GM21528 (cell line): ENCODE results near the gene ATP2B2.

Experiments
- ATAC-seq: cut with Tn5 transposase; IDR thresholded peaks from one replicate; pipeline ENCODE4 v1.9.1; 2021; ENCODE audit warnings: mild to moderate bottlenecking, moderate library complexity; ENCODE audit not compliant: unreplicated experiment, low FRiP score

The ATP2B2 gene

GRCh38 chr3:10290481-10291176, 214.8 kb downstream of the ATP2B2 start:
- no peak for ATAC-seq

GRCh38 chr3:10289787-10290355, 215.5 kb downstream of the ATP2B2 start:
- ATAC-seq = no peak

- ATAC-seq = no peak
These were observed 216.3 kb downstream of the ATP2B2 start for GRCh38 chr3:10289077-10289476.

GRCh38 chr3:10288575-10288960, 216.8 kb downstream of the ATP2B2 start:
- no peak for ATAC-seq

- no peak for ATAC-seq
These were observed 217.3 kb downstream of the ATP2B2 start for GRCh38 chr3:10287936-10288574.

GRCh38 chr3:10286596-10287295, 218.6 kb downstream of the ATP2B2 start:
- ATAC-seq = no peak

GRCh38 chr3:10286133-10286524, 219.3 kb downstream of the ATP2B2 start:
- ATAC-seq = no peak

- ATAC-seq = no peak
These were observed 219.9 kb downstream of the ATP2B2 start for GRCh38 chr3:10285272-10286132.

GRCh38 chr3:10284496-10284895, 220.9 kb downstream of the ATP2B2 start:
- ATAC-seq = no peak

GRCh38 chr3:10283638-10284037, 221.7 kb downstream of the ATP2B2 start:
- no peak for ATAC-seq

- no peak for ATAC-seq
These were observed 223.4 kb downstream of the ATP2B2 start for GRCh38 chr3:10281951-10282350.

- no peak for ATAC-seq
These were observed 224.8 kb downstream of the ATP2B2 start for GRCh38 chr3:10280571-10280970.

- no peak for ATAC-seq
These were observed 225.2 kb downstream of the ATP2B2 start for GRCh38 chr3:10280177-10280529.

- no peak for ATAC-seq
These were observed 225.8 kb downstream of the ATP2B2 start for GRCh38 chr3:10279384-10280176.

GRCh38 chr3:10278501-10278900, 226.9 kb downstream of the ATP2B2 start:
- no peak for ATAC-seq

GRCh38 chr3:10277115-10277625, 228.2 kb downstream of the ATP2B2 start:
- no peak for ATAC-seq

- no peak for ATAC-seq
These were observed 230.8 kb downstream of the ATP2B2 start for GRCh38 chr3:10274601-10275000.
